Stimulated activated CD4-positive, alpha-beta T cell treated with anti-CD3 and anti-CD28 coated beads, Interleukin-4, amount 100 ng/mL, for 4 hours (primary cell): ENCODE data around the gene TMEM186.
"Not testable (repeated sequence)": the region's sequence is repeated elsewhere in the genome, so short reads cannot be mapped to it uniquely, and the experiment has no call there.

Experiments used
- DNase-seq, 2 experiments: peaks; one replicate each; pipeline ENCODE4 v3.0.0-alpha.2; 2020

The TMEM186 gene

DNA sequence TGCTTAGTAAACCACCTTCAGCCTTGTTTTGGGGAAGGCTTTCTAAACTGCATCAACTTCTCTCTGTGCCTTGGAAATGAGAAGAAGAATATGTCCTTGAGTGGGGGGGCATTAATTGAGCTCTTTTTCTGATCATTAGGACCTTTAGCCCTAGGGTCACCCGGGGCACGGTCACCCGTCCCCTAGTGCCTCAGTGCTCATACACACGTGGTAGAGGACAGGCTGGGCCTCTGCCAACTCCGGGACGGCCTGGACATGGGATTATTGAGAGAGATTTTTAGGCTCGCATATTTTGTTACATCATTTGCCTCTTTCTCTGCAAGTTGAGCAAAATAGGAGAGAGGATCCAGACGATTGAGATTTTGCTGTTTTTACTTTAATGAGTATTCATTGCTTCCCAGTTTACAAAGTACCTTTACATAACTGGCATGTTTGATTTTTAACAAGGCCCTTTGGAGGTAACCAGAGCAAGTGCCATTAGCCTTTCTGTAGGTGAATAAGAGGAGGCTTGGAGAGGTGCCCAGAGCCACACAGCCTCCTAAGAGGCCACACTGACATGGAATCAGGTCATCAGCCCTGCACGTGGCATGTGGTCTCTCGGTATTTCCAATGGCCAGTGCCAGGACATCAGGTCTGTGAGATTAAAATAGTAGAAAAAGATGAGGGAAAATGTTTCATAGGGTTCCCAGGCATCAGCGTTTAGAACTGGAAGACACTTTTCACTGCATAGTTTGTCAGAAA lies 11.3 kb upstream of the TMEM186 start:
- DNase-seq: no peak

DNA sequence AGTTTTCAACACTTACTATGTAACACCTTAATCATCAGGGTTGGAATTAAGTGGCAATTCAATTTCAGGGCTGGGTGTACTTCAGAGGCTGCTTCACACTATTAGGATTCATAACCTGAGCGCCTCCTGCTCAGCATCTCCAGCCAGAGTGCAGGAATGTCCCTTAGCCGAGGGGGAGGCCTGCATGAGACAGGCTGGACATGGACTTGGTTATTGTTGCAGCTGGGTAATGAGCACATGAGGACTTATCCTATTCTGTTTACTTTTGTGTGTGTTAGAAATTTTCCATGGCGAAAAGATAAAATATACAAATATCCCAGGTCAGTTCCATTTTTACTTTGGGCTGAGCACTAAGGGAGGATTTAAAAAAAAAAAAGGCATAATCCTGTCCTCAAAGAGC lies 10.6 kb upstream of the TMEM186 start:
- no peak for DNase-seq

DNA sequence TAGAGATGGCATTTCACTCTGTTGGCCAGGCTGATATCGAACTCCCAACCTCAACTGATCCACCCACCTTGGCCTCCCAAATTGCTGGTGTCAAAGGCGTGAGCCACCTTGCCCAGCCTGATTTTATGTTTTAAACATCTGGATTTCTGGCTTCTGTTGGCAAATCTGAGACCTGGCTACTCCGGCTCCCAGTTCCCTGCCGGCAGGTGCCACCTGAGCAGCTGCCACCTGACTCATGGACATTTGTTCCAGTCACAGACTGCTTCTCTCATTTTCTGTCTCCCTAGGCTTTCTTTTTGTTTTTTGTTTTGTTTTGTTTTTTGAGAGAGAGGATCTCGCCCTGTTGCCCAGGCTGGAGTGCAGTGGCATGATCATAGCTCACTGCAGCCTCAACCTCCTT lies 9.8 kb upstream of the TMEM186 start:
- no peak for DNase-seq

DNA sequence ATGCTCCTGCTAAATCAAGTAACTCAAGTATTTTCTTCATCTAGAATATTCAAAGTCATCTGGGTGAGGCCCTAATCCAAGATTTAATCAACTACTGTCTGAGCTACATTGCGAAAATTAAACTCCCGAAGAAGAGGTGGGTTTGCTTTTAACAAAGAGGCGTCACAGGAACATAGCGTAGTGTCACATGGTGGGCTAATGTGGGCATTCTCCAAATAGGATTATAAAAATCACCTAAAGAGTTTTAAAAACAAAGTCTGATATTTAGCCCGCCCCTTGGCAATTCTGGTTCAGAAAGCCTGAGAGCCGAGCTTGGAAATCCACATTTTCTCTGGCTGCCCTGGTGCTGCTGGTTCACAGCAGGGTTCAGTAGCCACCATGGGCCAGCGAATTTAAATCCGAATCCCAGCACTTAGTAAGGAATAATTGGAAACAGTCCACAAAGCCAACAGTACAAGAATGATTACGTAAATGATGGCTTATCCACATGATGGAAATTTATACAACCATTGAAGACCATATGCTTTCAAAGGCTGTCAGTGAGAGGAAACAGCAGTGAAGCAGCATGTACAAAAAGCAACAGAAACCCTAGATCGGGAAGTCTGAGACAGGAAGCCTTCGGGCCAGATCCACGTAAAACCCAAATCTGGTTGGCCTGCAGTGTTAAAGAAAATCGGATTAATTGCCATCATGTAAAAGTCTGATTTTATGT lies 9.0 kb upstream of the TMEM186 start:
- DNase-seq: no peak

DNA sequence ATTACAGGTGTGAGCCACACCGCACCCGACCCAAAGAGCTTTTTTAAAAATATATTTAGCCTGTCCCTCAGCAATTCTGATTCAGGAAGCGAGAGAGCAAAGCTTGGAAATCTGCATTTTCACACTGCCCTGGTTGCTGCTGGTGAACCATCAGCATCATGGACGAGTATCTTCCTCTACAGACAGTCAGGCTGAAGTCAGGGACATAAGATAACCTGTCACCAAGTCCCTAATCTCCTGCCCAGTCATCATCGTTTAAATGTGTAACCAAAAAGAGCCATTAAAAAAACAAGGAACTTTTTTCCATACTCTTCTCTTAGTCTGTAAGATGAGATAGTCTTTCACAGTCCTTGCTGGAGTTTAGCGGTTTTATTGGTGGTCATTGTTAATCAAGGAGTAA lies 6.9 kb upstream of the TMEM186 start:
- DNase-seq: no peak

DNA sequence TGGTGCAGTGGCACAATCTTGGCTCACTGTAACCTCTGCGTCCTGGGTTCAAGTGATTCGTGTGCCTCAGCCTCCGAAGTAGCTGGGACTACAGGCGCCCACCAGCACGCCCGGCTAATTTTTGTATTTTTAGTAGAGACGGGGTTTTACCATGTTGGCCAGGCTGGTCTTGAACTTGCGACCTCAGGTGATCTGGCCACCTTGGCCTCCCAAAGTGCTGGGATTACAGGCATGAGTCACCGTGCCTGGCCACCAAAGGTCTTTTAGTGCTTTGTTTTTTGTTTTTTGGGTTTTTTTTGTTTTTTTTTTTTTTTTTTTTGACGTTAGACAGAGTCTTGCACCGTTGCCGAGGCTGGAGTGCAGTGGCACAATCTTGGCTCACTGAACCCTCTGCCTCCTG lies 6.3 kb upstream of the TMEM186 start:
- DNase-seq: not testable (repeated sequence)

DNA sequence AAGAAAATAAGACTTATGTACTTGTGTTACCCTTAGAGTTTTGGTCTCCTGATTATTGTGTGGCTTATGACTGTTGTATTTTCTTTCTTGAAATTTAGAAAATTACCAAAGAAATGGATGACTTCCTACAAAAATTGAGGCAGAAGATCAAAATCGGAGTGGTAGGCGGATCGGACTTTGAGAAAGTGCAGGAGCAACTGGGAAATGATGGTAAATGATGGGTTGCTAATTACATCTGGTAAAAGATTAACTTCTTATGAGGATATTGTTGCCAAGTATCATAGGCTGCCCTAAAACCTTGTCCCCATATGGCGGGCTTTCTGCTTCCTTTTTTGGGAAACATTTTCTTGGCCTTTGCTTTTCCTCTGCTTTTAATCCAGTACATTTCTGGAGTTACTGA lies 4.3 kb upstream of the TMEM186 start:
- DNase-seq: no peak

DNA sequence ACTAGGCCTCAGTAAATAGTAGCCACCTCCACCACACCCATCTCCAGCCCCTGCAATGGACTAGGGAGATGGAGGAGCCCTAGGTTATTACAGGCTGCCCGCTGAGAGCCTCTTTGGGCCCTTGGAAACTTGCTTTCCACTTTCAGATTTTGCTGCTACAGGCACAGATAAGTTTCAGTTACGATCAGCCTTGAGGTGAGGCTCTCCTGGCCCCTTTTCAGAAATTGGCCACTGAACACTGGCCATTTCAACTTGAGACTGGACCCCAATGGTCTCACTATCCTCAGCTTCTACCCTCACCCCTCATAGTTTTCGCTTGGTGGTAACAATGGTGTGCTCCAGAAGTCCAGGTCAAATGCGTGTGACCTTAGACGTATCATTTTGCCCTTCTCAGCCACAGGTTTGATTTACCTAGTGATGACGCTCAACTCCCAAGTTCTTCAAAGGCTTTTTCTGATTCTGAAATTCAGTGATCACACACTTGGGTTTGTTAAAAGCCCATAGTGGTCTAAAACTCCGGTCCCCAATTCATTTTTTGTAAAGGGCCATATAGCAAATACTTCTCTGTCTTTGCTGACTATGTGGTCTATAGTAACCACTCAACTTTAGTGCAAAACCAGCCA lies 1.2 kb upstream of the TMEM186 start:
- no peak for DNase-seq

DNA sequence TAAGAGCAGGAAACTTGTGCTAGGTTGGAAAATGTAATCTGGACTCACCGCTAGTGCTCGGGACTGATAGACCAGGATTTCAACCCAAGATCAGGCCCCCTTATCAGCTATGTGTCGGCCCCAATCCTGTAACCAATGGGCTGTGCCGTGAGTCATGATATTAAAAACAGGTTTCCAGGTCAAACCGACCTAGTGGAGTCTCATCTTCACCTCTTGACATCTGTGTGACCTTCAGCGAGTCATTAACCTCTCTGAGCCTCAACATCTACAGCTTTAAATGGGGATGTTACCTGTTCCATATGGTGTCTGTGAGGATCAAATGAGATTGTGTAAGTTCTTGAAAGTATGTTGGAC lies 712 bp upstream of the TMEM186 start:
- peak; percentile 7 to 34 for DNase-seq

DNA sequence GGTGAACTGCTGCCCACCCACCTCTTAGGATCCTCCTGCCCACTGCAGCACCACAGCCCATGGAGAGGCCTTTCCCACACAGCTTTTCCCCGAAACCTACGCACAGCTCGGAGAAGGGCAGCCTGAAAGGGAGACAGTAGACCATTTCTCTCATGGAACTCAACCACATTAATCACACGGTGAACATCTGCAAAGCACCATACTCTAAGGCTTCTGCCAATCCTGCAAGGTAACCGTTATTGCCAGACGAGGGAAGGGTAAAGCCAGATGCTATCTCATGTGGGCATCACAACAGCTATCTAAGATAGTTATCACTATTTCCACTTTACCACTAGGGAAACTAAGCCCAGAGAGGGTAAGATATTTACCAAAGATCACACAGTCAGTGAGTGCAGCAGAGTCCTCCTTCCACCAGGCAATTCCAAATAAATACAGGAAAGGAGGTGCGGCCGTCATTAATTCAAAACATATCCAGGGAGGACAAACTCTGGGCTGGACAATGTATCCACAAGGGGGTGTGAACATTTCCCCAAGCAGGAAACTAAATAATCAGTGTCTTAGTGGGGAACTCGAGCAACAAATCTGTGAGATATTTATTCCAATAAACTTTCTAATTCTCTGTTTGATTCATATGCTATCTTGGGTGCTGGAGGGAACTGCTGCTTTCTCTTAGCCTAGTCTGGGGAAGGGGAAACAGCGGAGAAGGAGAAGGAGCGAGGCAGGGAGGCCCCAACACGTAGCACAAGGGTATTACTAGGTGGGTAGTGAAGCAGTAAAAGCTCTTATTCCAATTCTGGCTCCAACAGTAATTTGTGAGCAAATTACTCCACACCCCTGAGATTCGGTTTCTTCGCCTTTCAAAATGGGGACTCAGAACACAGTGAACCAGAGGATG lies 723 bp downstream of the TMEM186 start:
- DNase-seq: no peak

DNA sequence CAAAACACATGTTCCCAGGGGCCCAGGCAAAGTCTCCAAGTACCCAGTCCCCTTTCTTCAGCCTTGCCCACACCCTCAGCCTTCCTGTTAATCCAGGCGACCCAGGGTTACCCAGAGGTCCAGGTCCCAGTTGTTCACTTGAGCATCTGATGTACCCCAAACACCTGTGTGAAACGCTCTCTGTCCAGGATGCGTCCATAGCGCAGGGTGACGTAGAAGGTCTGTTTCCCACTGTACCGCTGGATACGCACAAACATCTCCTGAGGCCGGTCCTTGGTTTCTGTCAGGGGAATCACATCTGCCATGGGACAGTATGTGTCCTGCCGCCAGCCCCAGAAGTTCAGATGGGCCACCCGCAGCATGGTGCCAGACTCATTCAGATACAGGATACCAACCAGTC lies 1.6 kb downstream of the TMEM186 start:
- no peak for DNase-seq

DNA sequence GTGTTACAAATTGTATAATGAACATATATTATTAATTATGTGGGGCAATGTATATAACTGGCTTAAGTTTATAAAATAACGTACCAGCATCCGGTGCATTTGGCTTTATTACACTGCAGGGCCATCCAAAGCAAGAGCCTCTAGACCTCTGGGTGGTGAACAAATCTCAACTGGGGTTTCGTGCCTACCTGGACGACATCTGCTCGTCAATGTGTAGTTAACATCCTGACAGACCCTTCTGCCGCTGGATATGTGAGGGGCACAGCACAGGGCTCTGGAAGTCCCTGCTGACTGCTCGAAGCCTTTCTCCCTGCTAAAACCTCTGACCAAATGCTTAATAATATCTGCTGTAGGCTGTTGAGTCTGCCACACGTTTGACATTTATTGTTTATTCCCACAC lies 2.3 kb downstream of the TMEM186 start:
- DNase-seq: no peak

DNA sequence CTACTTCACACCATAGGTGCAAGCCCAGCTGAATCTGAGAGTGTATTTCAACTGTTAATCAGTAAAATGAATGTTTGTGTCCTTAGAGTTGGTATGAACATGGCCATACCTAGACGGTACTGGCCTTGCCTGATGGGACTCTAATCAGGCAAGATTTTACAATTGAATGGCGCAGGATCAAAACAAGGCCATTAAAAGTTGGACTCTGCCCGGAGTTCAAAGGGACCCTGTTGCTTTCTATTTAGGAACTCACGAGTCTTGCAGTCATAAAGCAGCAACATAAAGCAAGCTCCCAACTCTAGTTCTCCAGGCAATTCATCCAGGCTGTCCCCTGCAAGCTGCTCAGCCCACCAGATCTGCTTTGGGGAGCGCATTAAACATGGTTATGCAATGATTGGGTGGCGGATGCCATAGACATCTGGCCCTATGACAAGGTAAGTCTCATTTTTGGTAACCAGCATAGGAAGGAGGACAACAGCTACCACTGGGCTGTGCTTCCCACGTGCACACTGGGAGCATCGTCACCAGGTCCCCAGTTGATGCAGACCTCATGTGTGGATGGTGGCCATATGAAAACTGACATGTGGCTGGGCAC lies 8.8 kb downstream of the TMEM186 start:
- no peak for DNase-seq

DNA sequence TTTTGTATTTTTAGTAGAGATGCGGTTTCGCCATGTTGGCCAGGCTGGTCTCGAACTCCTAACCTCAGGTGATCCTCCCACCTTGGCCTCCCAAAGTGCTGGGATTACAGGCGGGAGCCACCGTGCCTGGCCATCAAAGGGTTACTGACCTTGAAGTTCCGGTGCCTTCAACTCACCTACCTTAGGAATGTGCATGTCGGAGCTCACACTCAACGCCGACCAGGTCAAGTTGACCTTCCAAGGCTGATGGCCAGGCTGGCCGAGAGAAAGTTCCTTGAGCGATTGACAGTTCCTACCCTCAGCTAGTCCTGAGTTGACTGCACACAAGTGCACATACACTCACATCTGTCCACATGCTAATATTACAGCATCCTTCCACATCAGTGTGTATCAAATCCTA lies 11.1 kb downstream of the TMEM186 start:
- DNase-seq: not testable (repeated sequence)

DNA sequence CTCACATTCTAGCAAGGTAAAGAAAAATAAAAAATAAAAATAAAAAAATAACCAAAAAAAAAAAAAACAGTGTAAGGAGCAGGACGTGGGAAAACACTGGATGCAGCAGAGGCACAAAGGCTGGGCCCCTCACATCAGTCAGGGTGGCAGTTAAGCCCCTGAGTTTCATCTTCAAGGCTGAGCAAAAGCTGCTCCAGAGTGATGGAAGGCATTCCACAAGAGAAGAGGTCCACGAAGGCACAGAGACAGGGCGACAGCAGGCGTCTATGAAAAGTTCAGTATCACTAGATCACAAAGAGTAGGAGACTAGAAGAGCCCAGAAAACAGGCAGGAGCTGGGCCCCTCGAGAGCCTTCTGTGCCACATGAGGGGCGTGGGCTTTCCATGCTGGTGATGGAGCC lies 12.0 kb downstream of the TMEM186 start:
- no peak for DNase-seq

DNA sequence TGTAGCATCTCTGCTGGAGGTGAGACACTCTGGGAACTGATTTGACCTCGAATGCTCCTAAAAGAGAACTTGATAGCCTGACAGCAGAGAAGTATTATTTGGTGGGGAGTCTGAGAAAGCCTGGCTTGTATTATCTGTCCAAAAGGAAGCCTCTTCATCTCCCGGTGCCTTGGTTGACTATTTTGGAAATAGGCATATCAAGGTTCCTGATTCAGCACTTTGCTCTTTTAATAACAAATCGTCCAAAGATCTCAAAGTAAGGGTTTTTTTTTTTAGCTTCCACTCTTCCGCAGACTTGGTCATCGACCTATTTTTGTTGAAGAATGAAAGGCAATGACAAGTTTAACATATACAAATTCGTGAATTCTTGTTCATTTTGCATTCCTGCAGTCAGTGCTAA lies 14.8 kb downstream of the TMEM186 start:
- no peak for DNase-seq

DNA sequence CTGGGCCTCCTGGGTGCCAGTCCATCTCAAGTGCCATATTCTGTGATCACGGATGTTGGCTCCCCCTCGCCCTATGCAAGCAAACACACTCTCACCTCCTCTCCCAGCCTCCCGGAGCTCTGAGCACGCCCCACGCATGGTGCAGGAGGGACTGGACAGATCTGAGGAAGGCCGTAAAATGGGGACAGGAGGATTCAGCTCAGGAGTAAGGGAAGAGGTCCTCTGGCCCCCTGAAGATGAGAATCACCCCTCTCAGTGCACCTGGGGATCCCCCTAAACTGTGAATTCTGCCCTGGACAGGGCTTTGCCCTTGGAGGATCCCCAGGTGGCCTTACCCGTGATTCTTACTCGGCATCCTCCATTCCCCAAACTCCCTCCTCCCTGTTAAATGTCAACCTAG lies 15.6 kb downstream of the TMEM186 start:
- DNase-seq: no peak

DNA sequence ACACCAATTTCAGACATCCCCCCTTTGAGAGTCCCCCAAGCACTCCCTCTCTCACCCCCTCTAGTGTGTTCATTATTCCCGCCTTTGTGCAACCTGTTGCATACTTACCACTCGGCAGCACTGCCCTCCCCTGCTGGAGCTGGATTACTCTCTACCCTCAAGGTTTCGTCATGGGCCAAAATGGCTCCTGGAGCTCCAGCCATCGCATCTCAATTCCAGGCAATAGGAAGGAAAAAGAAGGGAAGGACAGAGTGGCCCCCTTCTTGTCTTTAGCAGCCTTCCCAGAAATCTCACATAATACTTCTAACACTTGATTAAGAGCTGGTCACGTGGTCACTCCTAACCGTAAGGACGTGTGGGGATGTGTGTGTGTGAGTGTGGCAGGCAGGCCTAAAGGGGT lies 20.2 kb downstream of the TMEM186 start:
- DNase-seq: no peak

DNA sequence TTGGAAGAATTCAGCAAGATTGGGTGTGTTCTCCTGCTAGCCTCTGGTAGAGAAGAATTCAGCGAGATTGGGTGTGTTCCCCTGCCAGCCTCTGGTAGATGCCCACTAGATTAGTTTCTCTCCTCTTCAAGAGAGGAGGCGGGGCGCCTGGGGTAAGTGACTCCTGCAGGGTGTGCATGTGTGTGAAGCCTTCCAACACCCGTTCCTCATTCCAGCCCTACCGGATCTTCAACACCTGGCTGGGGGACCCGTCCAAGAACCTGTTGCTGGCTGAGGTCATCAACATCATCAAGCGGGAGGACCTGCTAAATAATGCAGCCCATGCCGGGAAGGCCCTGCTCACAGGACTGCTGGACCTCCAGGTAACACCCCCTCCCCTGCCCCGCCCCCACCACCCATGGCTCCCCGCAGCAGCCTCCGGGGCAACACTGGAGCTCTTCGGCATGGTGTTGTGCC lies 21.3 kb downstream of the TMEM186 start:
- no peak for DNase-seq

DNA sequence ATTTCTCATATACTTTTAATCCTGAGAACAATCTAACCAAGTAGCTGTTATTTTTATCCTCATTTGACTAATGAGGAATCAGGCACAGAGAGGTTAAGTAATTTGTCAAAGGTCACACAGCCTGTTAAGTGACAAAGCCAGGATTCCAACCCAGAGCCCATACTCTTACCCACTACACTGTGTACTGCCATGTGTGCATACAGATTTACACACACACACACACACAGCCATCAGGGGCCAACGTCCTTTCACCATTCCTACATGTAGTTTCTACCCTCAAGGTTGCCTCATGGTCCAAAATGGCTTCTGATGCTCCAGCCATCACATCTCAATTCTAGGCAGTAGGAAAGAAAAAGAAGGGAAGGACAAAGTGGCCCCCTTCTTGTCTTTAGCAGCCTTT lies 22.1 kb downstream of the TMEM186 start:
- no peak for DNase-seq

DNA sequence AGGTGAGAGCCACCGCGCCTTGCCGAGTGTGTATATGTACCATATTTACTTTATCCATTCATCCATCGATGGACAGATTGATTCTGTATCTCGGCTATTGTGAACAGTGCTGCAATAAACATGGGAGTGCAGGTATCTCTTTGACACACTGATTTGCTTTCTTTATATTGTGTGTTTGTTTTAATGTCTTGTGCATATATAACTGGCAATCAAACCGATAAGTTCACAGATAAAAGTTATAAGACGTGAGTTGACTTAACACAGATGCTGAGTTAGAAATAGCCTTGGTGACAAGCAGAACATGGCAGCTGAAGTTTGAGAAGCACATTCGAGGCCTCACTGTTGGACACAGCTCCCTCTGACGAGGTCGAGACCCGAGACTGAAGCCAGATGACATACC lies 23.2 kb downstream of the TMEM186 start:
- DNase-seq: no peak

DNA sequence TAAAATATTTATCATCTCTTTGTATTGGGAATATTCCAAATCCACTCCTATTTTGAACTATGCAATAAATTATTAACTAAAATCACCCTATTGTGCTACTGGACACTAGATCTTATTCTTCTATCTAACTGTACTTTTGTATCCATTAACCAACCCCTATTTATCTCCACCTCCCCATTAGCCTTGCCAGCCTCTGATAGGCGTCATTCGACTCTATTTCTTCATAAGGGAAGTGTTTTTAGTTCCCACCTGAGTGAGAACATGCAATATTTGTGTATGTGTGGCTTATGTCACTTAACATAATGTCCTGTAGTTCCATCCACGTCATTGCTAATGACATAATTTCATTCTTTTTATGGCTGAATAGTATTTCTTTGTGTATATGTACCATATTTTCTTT lies 23.9 kb downstream of the TMEM186 start:
- no peak for DNase-seq

DNA sequence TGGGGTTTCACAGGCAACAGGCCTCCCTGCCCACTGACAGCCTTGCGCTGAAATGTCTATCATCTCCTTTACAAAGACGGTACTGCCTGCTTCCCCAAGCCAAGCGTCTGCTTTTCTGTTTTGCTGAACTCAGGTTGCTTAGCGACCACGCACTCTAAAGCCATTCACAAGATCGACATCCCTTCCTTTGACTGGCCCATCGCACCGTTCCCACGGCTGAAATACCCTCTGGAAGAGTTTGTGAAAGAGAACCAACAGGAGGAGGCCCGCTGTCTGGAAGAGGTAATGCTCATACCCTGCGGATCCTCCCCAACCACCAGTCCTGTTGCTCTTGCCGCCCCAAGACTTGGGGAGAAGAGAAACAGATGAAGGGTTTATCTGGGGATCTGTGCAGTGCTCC lies 28.7 kb downstream of the TMEM186 start:
- DNase-seq: no peak
